ENCODE results near the gene SVOPL.
A peak's percentile ranks its signal among the peaks of the same experiment; 100 is the strongest.

SVOPL gene

DNA sequence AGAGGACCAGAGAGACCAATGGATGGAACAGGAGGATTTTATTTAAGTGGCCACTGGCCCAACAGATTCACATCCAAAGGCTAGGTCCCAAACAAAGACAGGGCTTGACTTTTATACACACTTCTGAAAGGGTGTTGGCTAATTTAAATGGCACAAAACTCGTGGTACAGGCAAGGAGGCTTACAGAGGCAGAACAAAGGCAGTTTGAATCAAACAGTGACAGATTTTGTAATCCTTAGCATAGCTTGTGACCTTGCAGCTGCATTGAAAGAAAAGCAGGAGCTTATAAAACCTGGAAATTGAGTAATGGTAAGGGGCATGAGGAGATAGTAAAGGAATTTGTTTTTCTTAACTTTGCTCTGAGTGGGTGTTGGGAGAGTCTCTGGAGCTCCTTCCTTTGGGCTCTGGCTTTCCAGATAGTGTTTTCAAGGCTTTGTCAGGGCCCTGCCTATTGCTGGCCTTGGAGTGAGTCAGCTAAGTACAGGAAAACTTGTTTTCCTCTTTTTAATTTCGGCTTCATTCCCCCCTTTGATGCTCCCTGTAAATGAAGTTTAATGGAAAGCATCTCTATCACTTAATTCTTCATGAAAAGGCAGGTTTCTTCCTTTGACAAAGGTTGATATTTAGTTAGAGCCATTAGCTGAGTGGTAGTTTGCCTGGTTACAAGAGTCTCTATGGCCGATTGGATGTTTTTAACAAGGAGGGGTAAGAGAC, 144.2 kb downstream of the SVOPL start:
- no CpG with 5 or more reads among the region's 3 CpGs for whole genome bisulfite sequencing (ENCODE audit: extremely low coverage, insufficient coverage, insufficient read length)
- Histone ChIP-seq H3K9ac (ENCODE audit: low read length) (no peak overlapping the region), H3K79me2 (ENCODE audit: control insufficient read depth, insufficient read depth, low read length, poor library complexity) (no peaks in the 10 kb centered on the region), H3K27ac (ENCODE audit: low read depth, low read length) (no peak overlapping the region), H3K79me1 (ENCODE audit: low read length) (no peaks in the 10 kb centered on the region), H3K4me2 (ENCODE audit: low read length) (no peak overlapping the region), H3K23ac (ENCODE audit: low read length) (no peak overlapping the region), H3K18ac (ENCODE audit: low read length) (no peak overlapping the region), H4K12ac (ENCODE audit: low read depth, low read length) (no peak overlapping the region), H4K8ac (ENCODE audit: low read depth, low read length) (no peak overlapping the region), H3K4ac (ENCODE audit: low read depth, low read length) (no peak overlapping the region), H3K4me3 (ENCODE audit: low read depth, low read length) (no peak overlapping the region), H2AFZ (ENCODE audit: insufficient read depth, low read length, poor library complexity) (no peak overlapping the region), H3K4me1 (ENCODE audit: control insufficient read depth in 1 of 2, insufficient read depth in 2 of 2, low read length in 2 of 2) (no peaks in the 10 kb centered on the region), H3K36me3 (ENCODE audit: control insufficient read depth in 1 of 2, insufficient read depth in 2 of 2, low read length in 2 of 2) (peaks cover 34 to 69% of the 10 kb centered on the region in 2 experiments), H3K27me3 (ENCODE audit: insufficient read depth, low read length) (no peaks in the 10 kb centered on the region), H2BK5ac (ENCODE audit: low read depth, low read length, poor library complexity) (no peak overlapping the region), H2BK12ac (ENCODE audit: low read length) (no peak overlapping the region), H3K14ac (ENCODE audit: low read length) (no peak overlapping the region), H2BK120ac (ENCODE audit: insufficient read depth, low read length, poor library complexity) (no peak overlapping the region), H3K9me3 (ENCODE audit: insufficient read depth, low read depth, low read length) (peaks cover 9% of the 10 kb centered on the region), H2AK5ac (ENCODE audit: low read length) (no peak overlapping the region), H4K91ac (ENCODE audit: low read depth, low read length) (no peak overlapping the region)
- peak in 1 of 2 donors; percentile 3 for DNase-seq

DNA sequence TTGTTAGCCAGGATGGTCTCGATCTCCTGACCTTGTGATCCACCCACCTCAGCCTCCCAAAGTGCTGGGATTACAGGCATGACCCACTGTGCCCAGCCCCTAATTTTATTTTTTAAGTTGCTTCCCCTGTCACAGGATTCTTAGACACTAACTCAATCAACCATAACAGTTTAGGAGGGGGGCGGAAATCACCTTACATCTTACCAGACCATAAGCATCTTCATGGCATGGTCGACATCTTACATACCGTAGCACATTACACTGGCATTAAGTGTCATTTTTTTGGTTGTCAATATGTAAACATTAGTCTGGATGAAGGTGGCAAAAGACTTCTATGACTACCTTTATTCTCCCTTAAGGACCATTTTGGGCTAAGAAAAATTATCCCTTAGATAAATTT, 145.5 kb downstream of the SVOPL start:
- no peak overlapping the region for H2BK12ac ChIP-seq (ENCODE audit: low read length)
- H2BK120ac ChIP-seq (ENCODE audit: insufficient read depth, low read length, poor library complexity): no peak overlapping the region
- H3K79me2 ChIP-seq (ENCODE audit: control insufficient read depth, insufficient read depth, low read length, poor library complexity): no peaks in the 10 kb centered on the region
- no peaks in the 10 kb centered on the region for H3K4me1 ChIP-seq (ENCODE audit: control insufficient read depth in 1 of 2, insufficient read depth in 2 of 2, low read length in 2 of 2)
- H2AK5ac ChIP-seq (ENCODE audit: low read length): no peak overlapping the region
- H4K8ac ChIP-seq (ENCODE audit: low read depth, low read length): no peak overlapping the region
- H3K4me3 ChIP-seq (ENCODE audit: low read depth, low read length): no peak overlapping the region
- H2BK5ac ChIP-seq (ENCODE audit: low read depth, low read length, poor library complexity): no peak overlapping the region
- no peak overlapping the region for H3K18ac ChIP-seq (ENCODE audit: low read length)
- H2AFZ ChIP-seq (ENCODE audit: insufficient read depth, low read length, poor library complexity): no peak overlapping the region
- no peak overlapping the region for H3K9ac ChIP-seq (ENCODE audit: low read length)
- no peak overlapping the region for H3K4me2 ChIP-seq (ENCODE audit: low read length)
- WGBS (ENCODE audit: extremely low coverage, insufficient coverage, insufficient read length): no CpG with 5 or more reads among the region's 4 CpGs
- H3K4ac ChIP-seq (ENCODE audit: low read depth, low read length): no peak overlapping the region
- no peak overlapping the region for H3K23ac ChIP-seq (ENCODE audit: low read length)
- no peak overlapping the region for H3K14ac ChIP-seq (ENCODE audit: low read length)
- no peaks in the 10 kb centered on the region for H3K27me3 ChIP-seq (ENCODE audit: insufficient read depth, low read length)
- DNase-seq: no peak
- H3K36me3 ChIP-seq (ENCODE audit: control insufficient read depth in 1 of 2, insufficient read depth in 2 of 2, low read length in 2 of 2): peaks cover 28 to 63% of the 10 kb centered on the region in 2 experiments
- peaks cover 5% of the 10 kb centered on the region for H3K9me3 ChIP-seq (ENCODE audit: insufficient read depth, low read depth, low read length)
- no peak overlapping the region for H4K91ac ChIP-seq (ENCODE audit: low read depth, low read length)
- H3K27ac ChIP-seq (ENCODE audit: low read depth, low read length): no peak overlapping the region
- no peaks in the 10 kb centered on the region for H3K79me1 ChIP-seq (ENCODE audit: low read length)
- H4K12ac ChIP-seq (ENCODE audit: low read depth, low read length): no peak overlapping the region

DNA sequence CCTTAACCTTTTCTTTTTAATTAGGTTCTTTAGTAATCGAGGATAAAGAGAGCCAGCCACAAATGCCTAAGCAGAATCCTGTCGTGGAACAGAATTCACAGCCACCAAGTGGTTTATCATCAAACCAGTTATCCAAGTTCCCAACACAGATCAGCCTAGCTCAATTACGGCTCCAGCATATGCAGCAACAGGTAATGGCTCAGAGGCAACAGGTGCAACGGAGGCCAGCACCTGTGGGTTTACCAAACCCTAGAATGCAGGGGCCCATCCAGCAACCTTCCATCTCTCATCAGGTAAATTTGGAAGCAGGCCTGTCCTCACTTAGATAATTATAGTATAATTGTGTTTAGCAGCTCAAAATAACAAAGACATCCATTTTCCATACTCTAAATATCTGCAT, 146.5 kb downstream of the SVOPL start:
- H3K4me2 ChIP-seq (ENCODE audit: low read length): no peak overlapping the region
- no peak overlapping the region for H2BK120ac ChIP-seq (ENCODE audit: insufficient read depth, low read length, poor library complexity)
- no peak overlapping the region for H4K8ac ChIP-seq (ENCODE audit: low read depth, low read length)
- no peak overlapping the region for H4K91ac ChIP-seq (ENCODE audit: low read depth, low read length)
- H3K4me3 ChIP-seq (ENCODE audit: low read depth, low read length): no peak overlapping the region
- no peak overlapping the region for H3K4ac ChIP-seq (ENCODE audit: low read depth, low read length)
- H3K14ac ChIP-seq (ENCODE audit: low read length): no peak overlapping the region
- H3K9me3 ChIP-seq (ENCODE audit: insufficient read depth, low read depth, low read length): peaks cover 5% of the 10 kb centered on the region
- H3K79me2 ChIP-seq (ENCODE audit: control insufficient read depth, insufficient read depth, low read length, poor library complexity): no peaks in the 10 kb centered on the region
- H4K12ac ChIP-seq (ENCODE audit: low read depth, low read length): no peak overlapping the region
- H2AK5ac ChIP-seq (ENCODE audit: low read length): no peak overlapping the region
- H2AFZ ChIP-seq (ENCODE audit: insufficient read depth, low read length, poor library complexity): no peak overlapping the region
- H2BK5ac ChIP-seq (ENCODE audit: low read depth, low read length, poor library complexity): no peak overlapping the region
- H3K9ac ChIP-seq (ENCODE audit: low read length): no peak overlapping the region
- H3K36me3 ChIP-seq (ENCODE audit: control insufficient read depth in 1 of 2, insufficient read depth in 2 of 2, low read length in 2 of 2): peaks cover 26 to 55% of the 10 kb centered on the region in 2 experiments
- H3K23ac ChIP-seq (ENCODE audit: low read length): no peak overlapping the region
- H3K4me1 ChIP-seq (ENCODE audit: control insufficient read depth in 1 of 2, insufficient read depth in 2 of 2, low read length in 2 of 2): no peaks in the 10 kb centered on the region
- DNase-seq: no peak
- no peak overlapping the region for H3K18ac ChIP-seq (ENCODE audit: low read length)
- WGBS (ENCODE audit: extremely low coverage, insufficient coverage, insufficient read length): no CpG with 5 or more reads among the region's 4 CpGs
- no peak overlapping the region for H2BK12ac ChIP-seq (ENCODE audit: low read length)
- H3K27ac ChIP-seq (ENCODE audit: low read depth, low read length): no peak overlapping the region
- no peaks in the 10 kb centered on the region for H3K27me3 ChIP-seq (ENCODE audit: insufficient read depth, low read length)
- H3K79me1 ChIP-seq (ENCODE audit: low read length): no peaks in the 10 kb centered on the region

DNA sequence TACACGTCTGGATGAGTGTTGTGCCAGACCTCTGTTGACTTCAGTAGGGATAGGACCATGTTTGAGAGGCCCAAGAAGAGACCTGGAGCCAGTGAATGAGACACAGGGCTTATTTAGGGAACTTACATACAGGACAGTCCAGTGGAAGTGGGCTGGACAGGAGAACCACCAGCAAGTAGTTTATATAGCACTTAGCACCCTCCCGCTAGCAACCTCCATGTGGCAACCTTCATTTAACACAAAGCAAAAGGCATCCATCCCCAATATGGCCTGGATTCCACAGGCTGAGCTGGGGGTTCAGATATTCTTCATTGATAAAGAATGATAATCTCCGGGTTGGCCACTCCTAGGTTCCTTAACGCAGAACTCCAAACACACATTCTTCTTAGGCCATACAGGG, 147.4 kb downstream of the SVOPL start:
- no peak overlapping the region for H3K4ac ChIP-seq (ENCODE audit: low read depth, low read length)
- no peak overlapping the region for H2BK5ac ChIP-seq (ENCODE audit: low read depth, low read length, poor library complexity)
- no peaks in the 10 kb centered on the region for H3K4me1 ChIP-seq (ENCODE audit: control insufficient read depth in 1 of 2, insufficient read depth in 2 of 2, low read length in 2 of 2)
- H3K27me3 ChIP-seq (ENCODE audit: insufficient read depth, low read length): no peaks in the 10 kb centered on the region
- no CpG with 5 or more reads among the region's 4 CpGs for WGBS (ENCODE audit: extremely low coverage, insufficient coverage, insufficient read length)
- H3K18ac ChIP-seq (ENCODE audit: low read length): no peak overlapping the region
- no peak overlapping the region for H2AK5ac ChIP-seq (ENCODE audit: low read length)
- H3K14ac ChIP-seq (ENCODE audit: low read length): no peak overlapping the region
- no peak overlapping the region for H4K8ac ChIP-seq (ENCODE audit: low read depth, low read length)
- H3K23ac ChIP-seq (ENCODE audit: low read length): no peak overlapping the region
- no peaks in the 10 kb centered on the region for H3K79me2 ChIP-seq (ENCODE audit: control insufficient read depth, insufficient read depth, low read length, poor library complexity)
- DNase-seq: no peak
- no peaks in the 10 kb centered on the region for H3K79me1 ChIP-seq (ENCODE audit: low read length)
- H3K9ac ChIP-seq (ENCODE audit: low read length): peak overlapping the region; percentile 60
- H3K4me3 ChIP-seq (ENCODE audit: low read depth, low read length): no peak overlapping the region
- no peak overlapping the region for H3K4me2 ChIP-seq (ENCODE audit: low read length)
- peaks cover 5% of the 10 kb centered on the region for H3K9me3 ChIP-seq (ENCODE audit: insufficient read depth, low read depth, low read length)
- peaks cover 22 to 52% of the 10 kb centered on the region in 2 experiments for H3K36me3 ChIP-seq (ENCODE audit: control insufficient read depth in 1 of 2, insufficient read depth in 2 of 2, low read length in 2 of 2)
- no peak overlapping the region for H4K91ac ChIP-seq (ENCODE audit: low read depth, low read length)
- H2BK120ac ChIP-seq (ENCODE audit: insufficient read depth, low read length, poor library complexity): no peak overlapping the region
- H3K27ac ChIP-seq (ENCODE audit: low read depth, low read length): no peak overlapping the region
- H2AFZ ChIP-seq (ENCODE audit: insufficient read depth, low read length, poor library complexity): no peak overlapping the region
- H4K12ac ChIP-seq (ENCODE audit: low read depth, low read length): no peak overlapping the region
- H2BK12ac ChIP-seq (ENCODE audit: low read length): no peak overlapping the region

Measured in trophoblast cell (in vitro differentiated cells and primary cell).